Forelimb muscle (tissue), 1 donor: ENCODE results near the gene AKIRIN2. TPM values are rescaled to one million over a fixed set of nuclear protein-coding genes. Genes with fewer than 3 reads are reported as not detected.
"Not testable (repeated sequence)": the region's sequence is repeated elsewhere in the genome, so short reads cannot be mapped to it uniquely, and the experiment has no call there.

Experiments
- DNase-seq: peaks from one replicate; pipeline ENCODE4 v3.0.0-alpha.2; 2013; ENCODE audit warnings: low read depth
- polyA plus RNA-seq: library from polyadenylated mRNA; unstranded; fragments of 120-200 nt; gene quantifications from one replicate; pipeline ENCODE4 v1.2.1, GENCODE V29; 2013; ENCODE audit not compliant: insufficient read length

The AKIRIN2 gene
- polyA plus RNA-seq, 1 donor = 36.8 TPM

- no peak for DNase-seq
Observed at GRCh38 chr6:87718662-87719433, 16.8 kb upstream of the AKIRIN2 start.

GRCh38 chr6:87716928-87717614, 15.0 kb upstream of the AKIRIN2 start:
- DNase-seq = no peak

GRCh38 chr6:87714093-87714842, 12.2 kb upstream of the AKIRIN2 start:
- DNase-seq = no peak

- not testable (repeated sequence) for DNase-seq
Observed at GRCh38 chr6:87712713-87713112, 10.7 kb upstream of the AKIRIN2 start.

- no peak for DNase-seq
Observed at GRCh38 chr6:87710090-87710489, 8.1 kb upstream of the AKIRIN2 start.

- DNase-seq = not testable (repeated sequence)
Observed at GRCh38 chr6:87708581-87709427, 6.8 kb upstream of the AKIRIN2 start.

- DNase-seq = no peak
Observed at GRCh38 chr6:87706187-87706966, 4.3 kb upstream of the AKIRIN2 start.

- DNase-seq = no peak
Observed at GRCh38 chr6:87705070-87705691, 3.1 kb upstream of the AKIRIN2 start.

- not testable (repeated sequence) for DNase-seq
Observed at GRCh38 chr6:87703039-87703438, 1.0 kb upstream of the AKIRIN2 start.

- DNase-seq = no peak
Observed at GRCh38 chr6:87702589-87702945, 534 bp upstream of the AKIRIN2 start.

GRCh38 chr6:87701344-87701675, 723 bp downstream of the AKIRIN2 start:
- no peak for DNase-seq

GRCh38 chr6:87700397-87701343, 1.4 kb downstream of the AKIRIN2 start:
- DNase-seq = no peak

- no peak for DNase-seq
Observed at GRCh38 chr6:87699576-87699975, 2.5 kb downstream of the AKIRIN2 start.

- DNase-seq = no peak
Observed at GRCh38 chr6:87698547-87699006, 3.5 kb downstream of the AKIRIN2 start.

GRCh38 chr6:87697581-87698546, 4.2 kb downstream of the AKIRIN2 start:
- no peak for DNase-seq

- DNase-seq = not testable (repeated sequence)
Observed at GRCh38 chr6:87696817-87697216, 5.2 kb downstream of the AKIRIN2 start.

- no peak for DNase-seq
Observed at GRCh38 chr6:87692086-87692485, 9.9 kb downstream of the AKIRIN2 start.

- no peak for DNase-seq
Observed at GRCh38 chr6:87690441-87690840, 11.6 kb downstream of the AKIRIN2 start.
